Measurements from ENCODE around the gene FREM1. TPM values are rescaled to one million over a fixed set of nuclear protein-coding genes. Genes with fewer than 3 reads are reported as not detected.
A peak's percentile ranks its signal among the peaks of the same experiment; 100 is the strongest.

Gene FREM1, protein sequence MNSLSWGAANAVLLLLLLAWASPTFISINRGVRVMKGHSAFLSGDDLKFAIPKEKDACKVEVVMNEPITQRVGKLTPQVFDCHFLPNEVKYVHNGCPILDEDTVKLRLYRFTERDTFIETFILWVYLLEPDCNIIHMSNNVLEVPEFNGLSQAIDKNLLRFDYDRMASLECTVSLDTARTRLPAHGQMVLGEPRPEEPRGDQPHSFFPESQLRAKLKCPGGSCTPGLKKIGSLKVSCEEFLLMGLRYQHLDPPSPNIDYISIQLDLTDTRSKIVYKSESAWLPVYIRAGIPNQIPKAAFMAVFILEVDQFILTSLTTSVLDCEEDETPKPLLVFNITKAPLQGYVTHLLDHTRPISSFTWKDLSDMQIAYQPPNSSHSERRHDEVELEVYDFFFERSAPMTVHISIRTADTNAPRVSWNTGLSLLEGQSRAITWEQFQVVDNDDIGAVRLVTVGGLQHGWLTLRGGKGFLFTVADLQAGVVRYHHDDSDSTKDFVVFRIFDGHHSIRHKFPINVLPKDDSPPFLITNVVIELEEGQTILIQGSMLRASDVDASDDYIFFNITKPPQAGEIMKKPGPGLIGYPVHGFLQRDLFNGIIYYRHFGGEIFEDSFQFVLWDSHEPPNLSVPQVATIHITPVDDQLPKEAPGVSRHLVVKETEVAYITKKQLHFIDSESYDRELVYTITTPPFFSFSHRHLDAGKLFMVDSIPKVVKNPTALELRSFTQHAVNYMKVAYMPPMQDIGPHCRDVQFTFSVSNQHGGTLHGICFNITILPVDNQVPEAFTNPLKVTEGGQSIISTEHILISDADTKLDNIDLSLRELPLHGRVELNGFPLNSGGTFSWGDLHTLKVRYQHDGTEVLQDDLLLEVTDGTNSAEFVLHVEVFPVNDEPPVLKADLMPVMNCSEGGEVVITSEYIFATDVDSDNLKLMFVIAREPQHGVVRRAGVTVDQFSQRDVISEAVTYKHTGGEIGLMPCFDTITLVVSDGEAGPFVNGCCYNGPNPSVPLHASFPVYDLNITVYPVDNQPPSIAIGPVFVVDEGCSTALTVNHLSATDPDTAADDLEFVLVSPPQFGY (N-terminal part only)
- 10 to 100 TPM; 14.0 to 18.9 TPM for total RNA-seq
- polyA plus RNA-seq = 10 to 100 TPM in 1 of 2 donors, 1 to 10 TPM in 1; 6.9 to 15.1 TPM
- long read RNA-seq, donor 1, partial matches to known transcripts = 7 of 10 reads
- long read RNA-seq, donor 1, other reads (novel, unspliced or antisense) = 3 of 10 reads
- long read RNA-seq, donor 2, partial matches to known transcripts = 1 of 8 reads
- long read RNA-seq, donor 2, other reads (novel, unspliced or antisense) = 7 of 8 reads

DNA sequence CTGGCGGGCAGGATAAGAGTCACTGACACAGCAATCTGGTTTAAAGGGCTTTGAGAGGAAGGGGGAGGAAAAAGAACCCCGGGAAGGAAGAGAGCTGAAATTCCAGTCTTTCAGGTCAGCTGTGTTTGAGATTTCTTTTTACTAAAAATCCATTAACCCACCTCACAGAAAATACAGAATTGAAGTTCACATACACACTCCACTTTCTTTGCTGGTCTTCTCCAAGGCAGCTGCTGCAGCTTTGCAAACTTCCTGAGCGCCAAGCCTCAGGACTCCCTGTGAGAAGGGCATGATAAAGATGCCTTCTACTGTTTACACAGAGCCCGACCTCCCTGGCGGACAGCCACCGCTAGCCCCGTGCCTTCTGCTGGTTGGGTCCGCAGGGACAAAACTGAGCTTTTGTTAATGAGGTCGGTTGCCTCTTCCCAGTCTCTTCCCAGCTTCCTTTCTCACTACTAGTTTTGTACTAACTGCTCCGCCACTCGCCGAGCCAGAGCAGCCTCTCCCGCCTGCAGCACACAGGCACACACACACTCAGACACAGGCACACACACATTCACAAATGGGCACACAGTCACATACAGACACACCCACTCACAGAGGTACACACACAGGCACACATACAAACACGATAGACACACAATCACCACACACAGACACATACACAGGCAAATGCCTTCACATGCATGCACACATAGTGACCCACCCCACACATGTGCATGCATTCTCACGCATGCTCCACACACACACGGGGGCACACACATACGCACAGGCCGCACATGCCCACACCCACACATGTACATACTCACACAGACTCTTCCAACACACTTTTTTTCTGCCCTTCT lies at the start of gene FREM1:
Gene FREM1, minus strand, starts transcription at position 468 of the 845 bp plus-strand sequence. CDS start 41,451 bp downstream, outside the sequence.
- H3K4me3 ChIP-seq (ENCODE audit: low read length in 2 of 2) = peak within 1 kb of the TSS; percentile 86 to 98
- H3K27ac ChIP-seq (ENCODE audit: low read depth in 1 of 2, low read length in 2 of 2) = peak within 1 kb of the TSS; percentile 44 to 78
- no peaks in the 10 kb centered on the region for H3K27me3 ChIP-seq (ENCODE audit: control insufficient read depth in 1 of 2, insufficient read depth in 2 of 2, low read length in 1 of 2)
- H3K4me1 ChIP-seq (ENCODE audit: control insufficient read depth in 1 of 2, insufficient read depth in 2 of 2, low read length in 2 of 2) = peaks cover 2 to 12% of the 10 kb centered on the region in 2 donors
- intact Hi-C loops (cut with DNase I) = no loop called here
- ATAC-seq (ENCODE audit: low FRiP score) (peak; percentile 55), DNase-seq (peak; percentile 46 to 74)
- H3K9me3 ChIP-seq (ENCODE audit: control insufficient read depth, low read length) = no peaks in the 10 kb centered on the region
- H3K36me3 ChIP-seq (ENCODE audit: control insufficient read depth in 1 of 2, insufficient read depth in 2 of 2, low read length in 1 of 2) = no peaks in the 10 kb centered on the region
- WGBS, 2 donors = 9 to 10% methylated on average over 18 of the region's 18 CpGs

- Histone ChIP-seq H3K27me3 (ENCODE audit: control insufficient read depth in 1 of 2, insufficient read depth in 2 of 2, low read length in 1 of 2) (no peaks in the 10 kb centered on the region), H3K4me1 (ENCODE audit: control insufficient read depth in 1 of 2, insufficient read depth in 2 of 2, low read length in 2 of 2) (no peaks in the 10 kb centered on the region), H3K27ac (ENCODE audit: low read depth in 1 of 2, low read length in 2 of 2) (no peak overlapping the region), H3K4me3 (ENCODE audit: low read length in 2 of 2) (no peak overlapping the region), H3K36me3 (ENCODE audit: control insufficient read depth in 1 of 2, insufficient read depth in 2 of 2, low read length in 1 of 2) (no peaks in the 10 kb centered on the region), H3K9me3 (ENCODE audit: control insufficient read depth, low read length) (no peaks in the 10 kb centered on the region)
- intact Hi-C loops (cut with DNase I) = no loop called here
- ATAC-seq (ENCODE audit: low FRiP score) (no peak), DNase-seq (no peak)
Measured at GRCh38 chr9:14958989-14959388, 48.8 kb upstream of the FREM1 start.

DNA sequence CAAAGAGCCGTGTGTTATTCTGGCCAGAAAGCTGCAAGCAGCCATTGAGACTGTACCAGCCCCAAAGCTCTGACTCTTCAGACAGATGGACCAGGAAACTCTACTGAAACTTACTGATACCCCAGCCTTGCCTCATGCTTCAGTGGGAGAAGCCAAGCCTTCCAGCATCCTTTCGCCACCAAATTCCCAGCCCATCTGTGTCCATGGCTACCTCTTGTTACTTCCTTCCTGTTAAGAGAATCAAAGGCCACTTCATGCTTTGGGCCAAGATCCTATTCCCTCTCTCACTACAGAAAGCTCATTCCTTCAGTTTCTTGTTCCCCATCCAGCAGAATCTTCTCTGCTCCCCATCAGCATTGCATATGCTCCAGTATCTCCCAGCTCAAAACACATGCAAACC lies 46.9 kb upstream of the FREM1 start:
- WGBS, 2 donors = 50 to 94% methylated on average over 2 of the region's 2 CpGs
- Histone ChIP-seq H3K4me1 (ENCODE audit: control insufficient read depth in 1 of 2, insufficient read depth in 2 of 2, low read length in 2 of 2) (no peaks in the 10 kb centered on the region), H3K27me3 (ENCODE audit: control insufficient read depth in 1 of 2, insufficient read depth in 2 of 2, low read length in 1 of 2) (no peaks in the 10 kb centered on the region), H3K36me3 (ENCODE audit: control insufficient read depth in 1 of 2, insufficient read depth in 2 of 2, low read length in 1 of 2) (no peaks in the 10 kb centered on the region), H3K9me3 (ENCODE audit: control insufficient read depth, low read length) (no peaks in the 10 kb centered on the region), H3K27ac (ENCODE audit: low read depth in 1 of 2, low read length in 2 of 2) (no peak overlapping the region), H3K4me3 (ENCODE audit: low read length in 2 of 2) (no peak overlapping the region)
- DNase-seq (no peak), ATAC-seq (ENCODE audit: low FRiP score) (no peak)
- intact Hi-C loops (cut with DNase I) = no loop called here

DNA sequence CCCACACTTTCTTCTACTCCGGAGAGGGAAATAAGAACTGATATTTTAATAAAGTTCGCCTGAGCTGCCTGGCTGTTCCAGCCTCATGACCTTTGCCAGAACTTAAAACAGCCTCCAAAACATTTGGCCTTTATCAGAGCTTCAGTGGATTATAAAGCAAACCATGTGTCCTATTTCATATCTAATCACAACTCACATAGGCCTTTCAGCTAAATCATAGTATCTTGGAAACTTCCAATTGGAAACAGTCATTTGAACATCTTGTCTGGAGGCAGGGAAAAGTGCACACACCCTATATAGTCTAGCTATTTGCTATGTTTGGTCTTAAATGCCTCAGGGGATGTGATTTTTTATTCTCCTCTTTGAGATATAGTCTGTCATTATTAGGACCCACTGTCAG lies 46.0 kb upstream of the FREM1 start:
- ATAC-seq (ENCODE audit: low FRiP score) (peak; percentile 48), DNase-seq (no peak)
- WGBS, 2 donors = 70 to 71% methylated on average over 2 of the region's 2 CpGs
- Histone ChIP-seq H3K27ac (ENCODE audit: low read depth in 1 of 2, low read length in 2 of 2) (no peak overlapping the region), H3K4me1 (ENCODE audit: control insufficient read depth in 1 of 2, insufficient read depth in 2 of 2, low read length in 2 of 2) (no peaks in the 10 kb centered on the region), H3K9me3 (ENCODE audit: control insufficient read depth, low read length) (no peaks in the 10 kb centered on the region), H3K4me3 (ENCODE audit: low read length in 2 of 2) (no peak overlapping the region), H3K27me3 (ENCODE audit: control insufficient read depth in 1 of 2, insufficient read depth in 2 of 2, low read length in 1 of 2) (no peaks in the 10 kb centered on the region), H3K36me3 (ENCODE audit: control insufficient read depth in 1 of 2, insufficient read depth in 2 of 2, low read length in 1 of 2) (no peaks in the 10 kb centered on the region)
- intact Hi-C loops (cut with DNase I) = no loop called here

GRCh38 chr9:14945351-14945750 lies 35.1 kb upstream of the FREM1 start:
- H3K36me3 ChIP-seq (ENCODE audit: control insufficient read depth in 1 of 2, insufficient read depth in 2 of 2, low read length in 1 of 2) = no peaks in the 10 kb centered on the region
- H3K4me3 ChIP-seq (ENCODE audit: low read length in 2 of 2) = no peak overlapping the region
- no peaks in the 10 kb centered on the region for H3K27me3 ChIP-seq (ENCODE audit: control insufficient read depth in 1 of 2, insufficient read depth in 2 of 2, low read length in 1 of 2)
- H3K27ac ChIP-seq (ENCODE audit: low read depth in 1 of 2, low read length in 2 of 2) = no peak overlapping the region
- no peak for ATAC-seq (ENCODE audit: low FRiP score)
- WGBS, 2 donors = 58 to 70% methylated on average over 4 of the region's 4 CpGs
- no peak for DNase-seq
- intact Hi-C loops (cut with DNase I) = no loop called here
- H3K4me1 ChIP-seq (ENCODE audit: control insufficient read depth in 1 of 2, insufficient read depth in 2 of 2, low read length in 2 of 2) = no peaks in the 10 kb centered on the region
- peaks cover 3% of the 10 kb centered on the region for H3K9me3 ChIP-seq (ENCODE audit: control insufficient read depth, low read length)

DNA sequence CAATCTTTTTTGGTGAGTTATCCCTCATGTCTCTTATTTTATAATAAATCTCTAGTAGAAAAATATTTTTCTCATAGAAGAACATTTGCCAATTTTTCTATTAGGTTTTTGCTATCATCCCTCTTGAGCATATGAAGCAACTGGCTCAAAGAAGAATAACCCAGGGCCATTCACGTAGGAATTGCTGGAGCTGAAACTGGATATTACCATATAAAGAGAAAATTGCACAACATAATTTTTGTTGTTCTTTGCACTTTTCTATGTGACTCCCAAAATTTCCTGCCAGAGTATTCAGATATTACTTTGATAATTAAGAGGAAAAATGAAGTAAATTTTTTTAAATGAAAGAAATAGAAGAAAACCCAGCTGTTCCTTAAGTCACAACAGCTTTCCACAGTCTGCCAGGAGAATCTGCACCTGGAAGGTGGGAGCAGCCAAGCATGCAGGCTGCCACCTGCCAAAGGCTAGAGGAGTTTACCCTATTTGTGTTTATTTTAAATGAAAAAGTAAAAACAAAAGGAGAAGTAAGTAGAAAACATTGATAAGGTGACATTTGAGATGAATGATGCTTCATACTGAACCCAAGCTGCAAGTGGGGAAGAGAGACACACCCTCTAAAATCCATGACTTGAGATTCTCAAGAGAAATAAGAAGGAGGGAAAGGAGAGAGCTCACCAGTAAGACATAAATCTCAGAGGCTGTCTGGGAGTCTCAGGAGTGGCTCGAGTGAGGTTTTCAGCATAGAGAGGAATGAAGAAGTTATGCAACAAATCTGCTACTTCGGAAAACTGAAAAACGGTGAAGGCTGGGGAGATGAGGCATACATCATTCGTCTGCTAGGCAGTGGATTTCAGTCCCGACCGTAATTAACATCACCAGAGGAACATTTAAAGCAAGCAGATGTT lies 31.5 kb upstream of the FREM1 start:
- Histone ChIP-seq H3K36me3 (ENCODE audit: control insufficient read depth in 1 of 2, insufficient read depth in 2 of 2, low read length in 1 of 2) (no peaks in the 10 kb centered on the region), H3K4me1 (ENCODE audit: control insufficient read depth in 1 of 2, insufficient read depth in 2 of 2, low read length in 2 of 2) (no peaks in the 10 kb centered on the region), H3K27me3 (ENCODE audit: control insufficient read depth in 1 of 2, insufficient read depth in 2 of 2, low read length in 1 of 2) (no peaks in the 10 kb centered on the region), H3K27ac (ENCODE audit: low read depth in 1 of 2, low read length in 2 of 2) (no peak overlapping the region), H3K4me3 (ENCODE audit: low read length in 2 of 2) (no peak overlapping the region), H3K9me3 (ENCODE audit: control insufficient read depth, low read length) (peaks cover 3% of the 10 kb centered on the region)
- no peak for DNase-seq
- 34 to 54% methylated on average over 7 of the region's 7 CpGs for WGBS, 2 donors
- ATAC-seq (ENCODE audit: low FRiP score) = peak; percentile 80
- intact Hi-C loops (cut with DNase I) = no loop called here

- H3K27ac ChIP-seq (ENCODE audit: low read depth in 1 of 2, low read length in 2 of 2) = no peak overlapping the region
- no peak for ATAC-seq (ENCODE audit: low FRiP score)
- no peak overlapping the region for H3K4me3 ChIP-seq (ENCODE audit: low read length in 2 of 2)
- intact Hi-C loops (cut with DNase I) = no loop called here
- no peaks in the 10 kb centered on the region for H3K4me1 ChIP-seq (ENCODE audit: control insufficient read depth in 1 of 2, insufficient read depth in 2 of 2, low read length in 2 of 2)
- no peak for DNase-seq
- H3K36me3 ChIP-seq (ENCODE audit: control insufficient read depth in 1 of 2, insufficient read depth in 2 of 2, low read length in 1 of 2) = no peaks in the 10 kb centered on the region
- H3K9me3 ChIP-seq (ENCODE audit: control insufficient read depth, low read length) = no peaks in the 10 kb centered on the region
- 83 to 93% methylated on average over 4 of the region's 4 CpGs for WGBS, 2 donors
- H3K27me3 ChIP-seq (ENCODE audit: control insufficient read depth in 1 of 2, insufficient read depth in 2 of 2, low read length in 1 of 2) = no peaks in the 10 kb centered on the region
Measured at GRCh38 chr9:14939378-14939777, 29.1 kb upstream of the FREM1 start.
